ENCODE data around the gene PRKCA. TPM values are rescaled to one million over a fixed set of nuclear protein-coding genes. Genes with fewer than 3 reads are reported as not detected.
A peak's percentile ranks its signal among the peaks of the same experiment; 100 is the strongest.

Gene PRKCA
- total and polyA plus RNA-seq, 10 of the 15 experiments (the other 5 are each of a cell fraction or from before 2014, with no cell fraction given): 0.11 to 14.6 (median 0.72) TPM

- no peak overlapping the region for H2AFZ ChIP-seq (ENCODE audit: control insufficient read depth, low read depth, low read length)
- ChIA-PET POLR2A (interaction anchor here (0.8 kb wide), 1 partner anchor 47 kb away, joined by 3 read pairs; no protein-coding TSS in a partner anchor), SMC1A (ENCODE audit: uncharacterized antibody, unreplicated experiment) (interaction anchor here (0.6 to 4.1 kb wide), 45 partner anchors 12 to 706 kb away, joined by 3 to 65 read pairs (median 4); no protein-coding TSS in a partner anchor), RAD21 (ENCODE audit: unreplicated experiment) (interaction anchor here (0.5 to 2.6 kb wide), 35 partner anchors 11 to 402 kb away, joined by 3 to 29 read pairs (median 3); no protein-coding TSS in a partner anchor), CTCF (interaction anchor here (0.7 to 5.4 kb wide), 61 partner anchors 9 to 1335 kb away, joined by 3 to 87 read pairs (median 4); no protein-coding TSS in a partner anchor)
- no peak overlapping the region for H3K4me3 ChIP-seq
- no peaks in the 10 kb centered on the region for H3K27me3 ChIP-seq (replicated peaks in 1 of 2; ENCODE audit: control insufficient read depth in 2 of 2, insufficient read depth in 2 of 2, low read length in 1 of 2)
- H4K20me1 ChIP-seq (ENCODE audit: control insufficient read depth, insufficient read depth): no peaks in the 10 kb centered on the region
- BruUV-seq (replicated peaks): no TSS peak
- H3K4me2 ChIP-seq (ENCODE audit: control insufficient read depth, insufficient read depth): no peak overlapping the region
- intact Hi-C loops (cut with micrococcal nuclease; ENCODE audit: unreplicated experiment) (loop anchor here (1.0 to 5.0 kb wide), 4 partner anchors 105 to 312 kb away; no protein-coding TSS in a partner anchor), in situ Hi-C loops (cut with MboI) (loop anchor here (5.0 kb wide), 1 partner anchor 310 kb away; no protein-coding TSS in a partner anchor)
- peak; percentile 91 for FAIRE-seq
- H3K9me3 ChIP-seq (replicated peaks; ENCODE audit: control insufficient read depth, insufficient read depth, low read length): peaks cover 2% of the 10 kb centered on the region; the same call in 1 of the 3 replicates
- DNase-seq (ENCODE audit: low read depth, low spot score): peak; percentile 23
- no peaks in the 10 kb centered on the region for H3K79me2 ChIP-seq (ENCODE audit: control insufficient read depth, insufficient read depth, low read length)
- no peaks in the 10 kb centered on the region for H3K4me1 ChIP-seq (ENCODE audit: control insufficient read depth, insufficient read depth, low read length)
- H3K36me3 ChIP-seq (ENCODE audit: control insufficient read depth in 2 of 2, insufficient read depth in 2 of 2, low read length in 1 of 2): no peaks in the 10 kb centered on the region
- peak; percentile 98 for ATAC-seq
- no peak overlapping the region for H3K27ac ChIP-seq (ENCODE audit: control insufficient read depth, insufficient read depth)
- no peak overlapping the region for H3K9ac ChIP-seq (ENCODE audit: control insufficient read depth, insufficient read depth, low read length)
- 9% methylated on average over 15 of the region's 15 CpGs for WGBS (ENCODE audit: insufficient coverage, insufficient replicate concordance, low lambda C conversion rate, missing lambda C conversion rate)
- TF ChIP-seq ZNF24 (IDR thresholded peaks at IDR 0.05) (no peak), POU2F2 (IDR thresholded peaks at IDR 0.05; ENCODE audit: borderline replicate concordance, low read depth, low read length) (0 out of 3 replicates have a peak, but pooled peaks have one; percentile 12), CTCF (IDR thresholded peaks at IDR 0.05 in 2 of 3, conservative IDR thresholded peaks at IDR 0.05 in 1 of 3; ENCODE audit: control insufficient read depth in 2 of 3, extremely low read depth in 1 of 3, insufficient read depth in 1 of 3, low read depth in 3 of 3, low read length in 3 of 3) (peak; percentile 87), ATF7 (IDR thresholded peaks at IDR 0.05; ENCODE audit: low read depth) (0 out of 2 replicates have a peak, but pooled peaks have one; percentile 12), BMI1 (IDR thresholded peaks at IDR 0.05; ENCODE audit: borderline replicate concordance) (no peak), RAD21 (IDR thresholded peaks at IDR 0.05; ENCODE audit: insufficient read depth, low read depth, low read length) (peak; percentile 93), SMC3 (IDR thresholded peaks at IDR 0.05; ENCODE audit: borderline replicate concordance, low read length) (peak; percentile 86), WRNIP1 (IDR thresholded peaks at IDR 0.05; ENCODE audit: borderline replicate concordance, low read depth, low read length) (no peak), MYB (IDR thresholded peaks at IDR 0.05; ENCODE audit: borderline replicate concordance, low read depth, low read length) (no peak), HSF1 (IDR thresholded peaks at IDR 0.05; ENCODE audit: low read depth, low read length) (peak; percentile 97), RELB (IDR thresholded peaks at IDR 0.05; ENCODE audit: low read depth) (no peak), NFYA (IDR thresholded peaks at IDR 0.05; ENCODE audit: borderline replicate concordance, low read depth, low read length) (no peak), BACH1 (IDR thresholded peaks at IDR 0.05; ENCODE audit: borderline replicate concordance) (no peak), CREM (IDR thresholded peaks at IDR 0.05; ENCODE audit: low read depth) (no peak), MAX (IDR thresholded peaks at IDR 0.05; ENCODE audit: low read depth, low read length) (no peak)
These were observed 265.1 kb downstream of the PRKCA start for GRCh38 chr17:66567234-66568170.

Measured in GM12878 (cell line).